HTR-8/SVneo (cell line): ENCODE results near the gene SSTR5.

Source experiments
- DNase-seq: peaks from one replicate; pipeline ENCODE4 v3.0.0; 2011; ENCODE audit warnings: low spot score, mixed read lengths; ENCODE audit not compliant: insufficient read length
- FAIRE-seq: peaks from 2 replicates; lab custom pipeline; 2011; peaks lifted over from hg19 to GRCh38; lab: Jason Lieb, UNC

The SSTR5 gene

GRCh38 chr16:1038932-1039331, 33.6 kb upstream of the SSTR5 start:
- FAIRE-seq = no peak
- no peak for DNase-seq

DNA sequence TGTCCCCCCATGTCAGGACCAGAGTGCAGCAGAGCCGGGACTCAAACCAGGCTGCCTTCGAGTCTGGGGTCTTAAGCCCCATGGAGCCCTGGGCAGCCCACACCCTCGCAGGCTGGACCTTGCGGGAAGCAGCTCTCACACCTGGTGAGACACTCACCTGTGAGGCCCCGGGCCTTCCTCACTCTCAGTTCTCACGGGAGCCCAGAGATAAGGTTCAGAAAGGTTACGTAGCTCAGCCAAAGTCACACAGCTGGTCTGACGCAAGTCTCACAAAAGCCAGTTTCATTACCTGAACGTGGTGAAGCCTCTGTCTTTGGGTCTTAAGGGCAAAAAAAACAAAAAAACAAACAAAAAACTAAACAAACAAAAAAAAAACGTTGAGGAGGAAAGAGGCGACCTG, 32.8 kb upstream of the SSTR5 start:
- DNase-seq (no peak), FAIRE-seq (no peak)

- no peak for FAIRE-seq
These were observed 32.2 kb upstream of the SSTR5 start for GRCh38 chr16:1040346-1040745.

DNA sequence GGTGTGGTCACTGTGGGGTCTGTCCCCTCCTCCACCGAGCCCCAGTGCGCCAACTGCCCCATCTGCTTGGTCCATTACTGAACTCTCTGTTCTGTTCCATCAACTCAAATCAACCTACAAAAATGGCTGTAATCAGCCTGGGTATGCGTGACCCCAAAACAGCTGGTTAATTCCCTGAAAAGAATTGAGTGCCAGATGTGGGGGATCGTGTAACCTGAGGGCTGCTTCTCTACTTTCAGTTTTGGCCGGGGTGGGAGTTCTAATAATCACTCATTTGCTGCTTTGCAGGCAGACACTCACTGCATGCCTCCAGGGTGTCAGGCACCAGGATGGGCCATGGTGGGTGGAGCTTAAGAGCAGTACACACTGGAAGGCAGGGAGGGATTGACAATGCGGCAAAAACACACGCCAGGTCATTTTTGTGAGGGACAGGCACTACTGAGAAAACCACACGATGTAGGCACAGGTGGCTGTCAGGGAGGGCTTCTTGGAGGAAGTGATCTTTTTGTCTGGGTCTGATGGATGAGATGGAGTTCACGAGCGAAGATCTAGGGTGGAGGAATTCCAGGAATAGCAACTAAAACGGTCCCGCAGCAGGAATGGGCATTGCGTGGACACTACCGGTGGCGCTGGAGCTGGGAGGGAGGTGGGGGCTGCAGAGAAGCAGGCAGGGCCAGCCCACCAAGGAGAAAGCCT, 30.4 kb upstream of the SSTR5 start:
- no peak for DNase-seq
- no peak for FAIRE-seq

More at GRCh38 chr16:1040346-1040745, 32.2 kb upstream of the SSTR5 start:
- no peak for DNase-seq

GRCh38 chr16:1042866-1043265, 29.7 kb upstream of the SSTR5 start:
- DNase-seq (no peak), FAIRE-seq (no peak)

DNA sequence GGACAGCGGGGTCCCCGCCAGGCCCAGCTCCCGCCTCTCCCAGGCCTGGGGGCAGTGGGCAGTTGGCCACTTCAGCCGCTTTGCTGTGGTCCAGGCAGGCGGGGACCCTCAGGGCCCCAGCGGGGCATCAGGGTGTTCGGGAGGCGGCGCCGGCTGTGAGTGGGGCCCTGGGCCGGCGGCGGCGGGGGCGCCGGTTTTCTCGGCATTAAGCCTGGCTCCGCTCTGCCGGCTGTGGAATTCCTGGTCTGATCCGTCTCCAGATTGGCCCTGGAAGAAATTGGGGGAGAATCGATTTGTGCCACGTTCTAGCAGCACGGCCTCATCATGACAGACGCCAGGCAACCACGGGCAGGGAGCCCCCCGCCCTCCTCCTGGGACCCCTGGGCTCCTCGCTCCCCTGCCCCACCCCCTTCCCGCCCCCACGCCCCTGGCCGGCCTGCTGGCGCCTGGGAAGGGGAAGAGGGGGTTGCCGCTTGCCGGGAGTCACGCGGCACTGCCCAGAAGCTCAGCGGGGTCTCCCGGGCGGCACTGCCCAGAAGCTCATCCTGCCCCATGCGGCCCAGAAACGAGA, 28.6 kb upstream of the SSTR5 start:
- FAIRE-seq = no peak
- DNase-seq = no peak

DNA sequence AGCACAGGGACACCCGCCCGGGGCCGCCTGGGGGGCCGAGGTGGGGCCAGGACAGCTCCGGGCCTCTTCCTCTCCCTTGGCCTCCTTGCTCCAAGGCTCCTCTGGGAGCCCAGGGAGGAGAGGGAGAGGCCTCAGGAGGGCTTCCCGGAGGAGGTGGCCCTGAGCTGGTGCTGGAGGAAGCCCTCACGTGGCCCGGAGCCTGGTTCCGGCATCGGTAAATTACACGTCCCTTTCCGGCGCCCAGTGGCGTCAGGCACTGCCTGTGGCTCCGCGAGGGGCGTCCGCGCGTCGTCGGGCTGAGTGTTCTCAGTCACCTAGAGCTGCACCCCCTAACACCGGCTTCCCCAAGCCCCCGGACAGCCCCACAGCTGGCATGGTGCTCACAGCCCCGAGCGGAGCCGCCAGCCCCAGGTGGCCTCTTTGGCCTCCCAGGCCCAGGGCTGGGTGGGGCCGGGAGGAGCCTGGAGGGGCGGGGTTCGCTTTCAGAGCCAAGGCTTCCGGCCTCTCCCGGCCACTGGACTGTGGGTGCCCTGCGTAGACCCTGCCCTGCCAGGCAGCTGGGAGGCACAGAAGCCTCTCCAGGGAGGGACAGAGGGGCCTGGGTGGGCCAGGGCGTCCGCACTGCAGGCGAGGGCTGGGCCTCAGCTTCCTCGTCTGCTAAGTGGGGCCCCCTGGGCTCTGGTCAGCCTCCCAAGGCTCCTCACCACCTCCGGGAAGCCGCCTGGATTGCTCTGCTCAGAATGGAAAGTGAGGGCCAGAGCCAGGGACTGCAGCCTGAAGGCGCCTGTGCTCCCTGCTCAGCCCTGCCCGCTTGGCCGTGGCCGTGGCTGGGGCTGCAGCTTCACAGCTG, 27.9 kb upstream of the SSTR5 start:
- FAIRE-seq (no peak), DNase-seq (no peak)

- FAIRE-seq = no peak
- DNase-seq = no peak
These were observed 27.1 kb upstream of the SSTR5 start for GRCh38 chr16:1045310-1045992.

GRCh38 chr16:1045993-1046911, 26.3 kb upstream of the SSTR5 start:
- DNase-seq = no peak
- no peak for FAIRE-seq

GRCh38 chr16:1047123-1047522, 25.4 kb upstream of the SSTR5 start:
- FAIRE-seq = no peak

DNA sequence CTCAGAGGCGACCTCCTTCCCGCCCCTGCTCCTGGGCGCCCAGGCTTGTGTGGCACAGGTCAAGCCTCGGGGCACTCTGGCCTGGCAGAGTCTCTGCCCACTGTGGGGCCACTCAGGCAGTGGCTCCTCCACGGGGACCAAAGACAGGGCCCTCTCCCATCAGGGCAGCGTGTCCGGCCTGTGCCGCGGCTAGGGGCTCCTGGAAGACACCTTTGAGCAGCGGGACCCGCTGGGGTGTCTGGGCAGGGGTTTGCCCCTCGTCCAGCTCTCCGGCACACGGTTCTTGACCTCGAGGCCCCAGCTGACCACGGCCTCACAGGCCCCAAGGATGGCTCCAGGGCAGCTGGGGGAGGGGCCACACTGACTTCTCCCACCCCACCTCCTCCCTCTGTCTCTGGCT, 24.7 kb upstream of the SSTR5 start:
- FAIRE-seq (no peak), DNase-seq (no peak)

More at GRCh38 chr16:1047123-1047522, 25.4 kb upstream of the SSTR5 start:
- no peak for DNase-seq

DNA sequence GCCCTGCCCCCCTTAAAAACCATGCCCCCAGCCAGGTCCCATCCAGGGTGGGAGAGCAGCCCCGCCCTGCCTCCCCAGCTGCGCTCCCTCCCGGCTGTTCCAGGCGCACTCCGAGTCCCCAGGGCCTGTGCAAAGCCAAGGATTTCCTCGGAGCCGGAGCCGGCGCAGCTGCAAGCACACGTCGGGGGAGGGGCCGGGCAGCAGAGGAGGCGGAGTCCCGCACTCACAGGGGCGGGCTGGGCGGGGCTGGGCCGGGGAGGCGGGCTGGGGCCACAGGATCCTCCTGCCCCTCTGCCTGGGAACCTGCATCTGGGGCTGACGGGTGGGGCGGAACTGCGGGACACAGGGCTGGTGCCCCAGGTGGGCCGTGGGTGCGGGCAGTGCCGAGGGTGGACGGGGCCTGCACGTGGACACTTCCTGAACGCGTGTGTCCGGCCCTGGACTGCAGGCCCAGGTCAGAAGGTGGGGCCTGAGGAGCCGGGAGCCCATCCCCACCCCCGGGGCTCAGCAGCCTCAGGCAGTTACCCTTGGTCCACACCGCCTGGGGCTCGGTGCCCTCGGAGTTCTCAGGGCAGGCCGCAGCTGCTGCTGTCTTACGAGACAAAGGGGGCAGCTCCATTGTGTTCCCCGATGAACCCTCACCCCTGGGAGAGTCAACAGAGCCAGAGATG, 24.0 kb upstream of the SSTR5 start:
- FAIRE-seq (no peak), DNase-seq (no peak)

DNA sequence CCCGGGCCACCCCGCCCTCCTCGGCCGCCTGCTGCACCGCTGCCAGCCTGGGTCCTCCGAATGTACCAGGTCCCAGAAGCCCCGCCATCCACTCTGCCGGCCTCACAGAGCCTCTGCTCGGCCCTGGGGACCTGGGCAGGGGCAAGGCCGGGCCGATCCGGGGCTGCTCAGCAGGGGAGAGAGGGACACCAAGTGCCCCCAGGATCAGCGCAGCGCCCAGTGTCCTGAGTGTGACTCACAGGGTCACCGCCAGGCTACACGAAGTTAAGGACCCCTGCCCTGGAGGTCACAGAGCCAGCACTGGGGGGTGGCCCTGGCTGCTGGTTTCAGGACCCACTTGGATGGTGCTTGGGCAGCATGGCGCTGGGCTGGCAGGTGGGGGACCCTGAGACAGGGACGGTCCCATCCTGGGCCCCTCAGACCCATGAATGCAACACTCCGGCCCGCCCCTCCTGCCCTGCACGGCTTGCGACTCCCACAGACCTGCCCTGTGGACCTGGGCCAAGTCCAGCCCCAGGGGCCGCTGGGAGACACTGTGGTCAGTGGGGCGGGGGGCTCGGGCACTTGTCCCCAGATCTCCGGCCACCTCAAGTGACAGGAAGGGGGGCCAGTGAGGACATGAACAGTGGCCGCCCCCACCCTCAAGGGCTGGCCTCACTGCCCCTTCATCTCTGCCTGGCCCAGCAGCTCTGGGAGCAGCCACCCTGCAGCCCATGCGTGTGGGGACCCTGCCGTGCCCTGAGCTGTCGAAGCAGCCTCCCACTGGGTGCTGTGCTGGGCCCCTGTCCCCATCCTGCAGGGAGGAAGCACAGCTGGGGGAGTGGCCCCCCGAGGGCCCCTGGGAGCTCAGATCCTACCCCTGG, 23.2 kb upstream of the SSTR5 start:
- DNase-seq (no peak), FAIRE-seq (no peak)

DNA sequence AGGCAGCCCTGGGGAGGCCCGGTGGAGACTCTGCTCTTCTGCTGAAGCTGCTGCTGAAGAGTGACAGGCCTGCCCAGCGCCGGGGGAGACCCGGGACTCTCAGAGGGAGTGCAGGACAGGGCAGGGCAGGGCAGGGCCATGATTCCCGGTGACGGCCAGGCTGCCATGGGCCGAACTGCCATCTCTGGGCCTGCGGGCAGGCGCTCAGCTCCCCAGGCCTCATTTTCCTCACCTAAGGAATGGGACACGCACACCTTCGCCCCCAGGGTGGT, 22.6 kb upstream of the SSTR5 start:
- FAIRE-seq (no peak), DNase-seq (no peak)

DNA sequence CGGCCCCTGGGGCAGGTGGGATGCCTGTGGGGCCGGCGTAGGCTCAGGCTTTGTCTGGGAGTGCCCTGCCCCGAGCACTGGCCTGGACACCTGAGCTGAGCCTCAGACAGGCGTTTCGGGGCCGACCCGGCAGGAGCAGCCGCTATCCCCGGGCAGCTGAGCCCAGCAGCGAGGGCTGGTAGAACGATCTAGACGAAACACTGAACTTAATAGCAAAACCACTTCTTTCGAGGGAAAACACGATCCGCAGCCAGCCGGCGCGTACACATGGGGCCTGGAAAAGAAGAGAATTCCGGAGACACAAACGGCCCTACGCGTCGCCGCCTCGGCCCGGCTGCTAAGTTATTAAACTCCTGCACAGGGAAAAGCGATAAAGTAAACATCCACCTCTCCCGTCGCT, 22.0 kb upstream of the SSTR5 start:
- no peak for FAIRE-seq

DNA sequence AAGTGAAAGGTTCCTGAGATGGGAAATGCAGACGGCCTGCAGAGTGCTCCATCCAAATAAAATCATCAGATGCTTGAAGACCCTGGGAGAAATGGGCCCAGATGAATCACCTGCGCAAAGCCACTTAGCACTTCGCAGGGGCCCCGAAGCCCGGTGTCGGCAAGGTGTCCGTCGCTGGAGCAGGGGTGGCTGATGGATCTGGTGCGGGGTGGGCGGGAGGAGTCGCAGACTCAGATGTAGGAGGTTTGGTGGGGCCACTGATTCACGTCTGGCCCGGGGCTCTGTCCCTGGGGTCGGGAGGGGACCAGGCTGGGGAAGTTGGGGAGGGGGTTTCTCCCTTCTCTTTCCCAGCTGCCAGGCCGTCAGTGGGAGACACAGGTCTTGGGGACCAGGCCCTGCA, 21.6 kb upstream of the SSTR5 start:
- DNase-seq = no peak
- FAIRE-seq = no peak

More for the DNA sequence above, 22.0 kb upstream of the SSTR5 start:
- no peak for DNase-seq

- FAIRE-seq = no peak
These were observed 21.1 kb upstream of the SSTR5 start for GRCh38 chr16:1051446-1051845.

DNA sequence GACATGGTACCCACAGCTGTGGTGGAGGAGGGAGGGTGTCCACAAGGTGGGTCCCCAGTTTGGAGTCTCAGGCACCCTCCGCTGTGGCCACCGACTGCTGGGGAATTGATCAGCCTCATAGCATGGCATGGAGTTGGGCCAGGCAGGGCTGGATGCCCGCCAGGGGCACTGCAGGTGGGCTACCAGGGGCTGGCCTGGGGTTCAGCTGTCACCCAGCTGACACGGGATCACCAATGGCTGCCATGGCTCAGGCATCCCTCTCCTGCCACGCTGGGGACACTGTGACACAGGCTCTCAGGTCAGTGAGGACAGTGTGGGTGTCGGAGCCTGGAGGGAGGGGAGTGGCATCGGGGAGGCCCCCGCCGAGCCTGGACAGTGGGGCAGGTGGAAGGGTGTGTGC, 19.8 kb upstream of the SSTR5 start:
- DNase-seq (no peak), FAIRE-seq (no peak)

More at GRCh38 chr16:1051446-1051845, 21.1 kb upstream of the SSTR5 start:
- no peak for DNase-seq
